GM12892 (cell line): Measurements from ENCODE around the gene AKAP17A.

Source experiments
- POLR2A ChIP-seq: IDR thresholded peaks from 2 replicates; pipeline ENCODE4 v1.6.1; 2011; ENCODE audit warnings: low read depth, low read length, control low read depth
- POLR2AphosphoS5 ChIP-seq: IDR thresholded peaks from 2 replicates; pipeline ENCODE4 v1.6.1; 2011; ENCODE audit warnings: low read depth, low read length, control low read depth
- TAF1 ChIP-seq: IDR thresholded peaks from 2 replicates; pipeline ENCODE4 v1.6.1; 2011; ENCODE audit warnings: low read depth, mild to moderate bottlenecking, control low read depth, low read length, borderline replicate concordance

- TF ChIP-seq POLR2A (no peak), POLR2AphosphoS5 (no peak), TAF1 (no peak)
Measured at GRCh38 chrX:1554469-1555210, 36.8 kb upstream of the AKAP17A start.
